Kidney (tissue), 14 donors: ENCODE measurements around the gene SUDS3. TPM values are rescaled to one million over a fixed set of nuclear protein-coding genes. Genes with fewer than 3 reads are reported as not detected.

Experiments used
- DNase-seq, 5 donors: peaks; one replicate each; pipeline ENCODE4 v3.0.0-alpha.2; 2013 to 2020
- FAIRE-seq: peaks from 2 replicates; lab custom pipeline; 2012; peaks lifted over from hg19 to GRCh38; lab: Jason Lieb, UNC
- H3K27ac ChIP-seq, 2 donors: one replicate each; pipeline ENCODE4 v1.7.0; 2013; ENCODE audit warnings: low read depth in 2 of 2, low read length in 2 of 2, inconsistent platforms in 1 of 2
- H3K27me3 ChIP-seq: one replicate; pipeline ENCODE4 v1.7.1; 2013; ENCODE audit warnings: low read length, inconsistent platforms; ENCODE audit not compliant: control insufficient read depth, insufficient read depth
- H3K36me3 ChIP-seq, 3 donors: one replicate each; pipeline versions ENCODE4 v1.7.0 to v1.7.1; 2013; ENCODE audit warnings: low read length in 3 of 3, control low read depth in 1 of 3, inconsistent platforms in 1 of 3; ENCODE audit not compliant: insufficient read depth in 3 of 3, control insufficient read depth in 2 of 3
- H3K4me1 ChIP-seq, 3 donors: one replicate each; pipeline versions ENCODE4 v1.7.0 to v1.7.1; 2013; ENCODE audit warnings: low read length in 3 of 3, inconsistent platforms in 1 of 3, low read depth in 1 of 3; ENCODE audit not compliant: control insufficient read depth in 2 of 3, insufficient read depth in 2 of 3
- H3K4me3 ChIP-seq, 3 donors: one replicate each; pipeline versions ENCODE4 v1.7.0 to v1.8.1; 2013; ENCODE audit warnings: low read length in 3 of 3, control low read depth in 1 of 3, inconsistent platforms in 1 of 3
- H3K9ac ChIP-seq, 3 donors: one replicate each; pipeline versions ENCODE4 v1.7.0 to v1.7.1; 2013; ENCODE audit warnings: low read length in 3 of 3, control low read depth in 1 of 3, inconsistent platforms in 1 of 3
- H3K9me3 ChIP-seq, 3 donors: one replicate each; pipeline versions ENCODE4 v1.7.0 to v1.7.1; 2013; ENCODE audit warnings: low read length in 3 of 3, control low read depth in 1 of 3, inconsistent platforms in 1 of 3; ENCODE audit not compliant: control insufficient read depth in 2 of 3, insufficient read depth in 1 of 3
- intact Hi-C: fragments of 100-400 bp; cut with DNase I; formaldehyde crosslinking; loops from one replicate; pipeline ENCODE4 v1.11.1; 2022
- polyA plus RNA-seq: library from polyadenylated mRNA; stranded (reverse); fragments of 350-450 nt; fragmentation: Illumina TruSeq; extraction: RNeasy Lipid Tissue Mini Kit (QIAGEN cat#74804); gene quantifications from one replicate; pipeline ENCODE4 v1.2.3, GENCODE V29; 2014; ENCODE audit warnings: low read depth, low replicate concordance; ENCODE audit not compliant: insufficient read depth
- total RNA-seq: library from RNA; stranded (reverse); fragmentation: NEBNext Ultra II Directional; extraction: Animal tissue kit (Norgen Biotek cat#: 25700); gene quantifications from one replicate; pipeline ENCODE4 v1.2.1, GENCODE V29; 2021
- TF ChIP-seq, protein P1 (sequence below): IDR thresholded peaks from 3 replicates; pipeline ENCODE4 v1.5.1; 2012; ENCODE audit warnings: mild to moderate bottlenecking, moderate library complexity, borderline replicate concordance; ENCODE audit not compliant: insufficient read depth; ENCODE audit errors: extremely low read depth
- donor health status: control.
- donor health status: control.
- donor health status: control.
- donor health status: control.
- donor health status: control.
- donor health status: DM: yes; HTN: yes; CAD: no.
- donor health status: Normal renal cell carcinoma (clear cell type).

The SUDS3 gene
- total and polyA plus RNA-seq, 2 donors from 2014 or later: 14.9 to 29.0 TPM

DNA sequence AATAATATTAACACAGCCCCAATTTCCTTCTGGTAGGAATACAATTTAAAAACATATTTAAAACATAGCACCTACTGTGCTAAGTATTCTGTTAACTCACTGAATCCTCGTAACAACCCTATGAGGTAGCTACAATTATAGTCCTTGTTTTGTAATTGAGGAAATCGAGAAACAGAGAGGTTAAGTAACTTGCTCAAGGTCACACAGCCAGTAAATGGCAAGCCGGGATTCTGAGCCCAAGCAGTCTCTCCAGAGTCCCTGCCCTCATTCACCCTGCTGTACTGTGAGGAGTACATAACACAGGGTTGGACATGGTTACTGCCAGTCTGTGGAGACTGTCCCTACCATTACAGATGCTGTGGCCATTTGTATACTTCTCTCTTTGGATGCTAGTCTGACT, 44.3 kb downstream of the SUDS3 start:
- intact Hi-C loops: no loop called here
- DNase-seq: no peak
- H3K27ac ChIP-seq: no peak overlapping the region
- TF ChIP-seq, protein P1, sequence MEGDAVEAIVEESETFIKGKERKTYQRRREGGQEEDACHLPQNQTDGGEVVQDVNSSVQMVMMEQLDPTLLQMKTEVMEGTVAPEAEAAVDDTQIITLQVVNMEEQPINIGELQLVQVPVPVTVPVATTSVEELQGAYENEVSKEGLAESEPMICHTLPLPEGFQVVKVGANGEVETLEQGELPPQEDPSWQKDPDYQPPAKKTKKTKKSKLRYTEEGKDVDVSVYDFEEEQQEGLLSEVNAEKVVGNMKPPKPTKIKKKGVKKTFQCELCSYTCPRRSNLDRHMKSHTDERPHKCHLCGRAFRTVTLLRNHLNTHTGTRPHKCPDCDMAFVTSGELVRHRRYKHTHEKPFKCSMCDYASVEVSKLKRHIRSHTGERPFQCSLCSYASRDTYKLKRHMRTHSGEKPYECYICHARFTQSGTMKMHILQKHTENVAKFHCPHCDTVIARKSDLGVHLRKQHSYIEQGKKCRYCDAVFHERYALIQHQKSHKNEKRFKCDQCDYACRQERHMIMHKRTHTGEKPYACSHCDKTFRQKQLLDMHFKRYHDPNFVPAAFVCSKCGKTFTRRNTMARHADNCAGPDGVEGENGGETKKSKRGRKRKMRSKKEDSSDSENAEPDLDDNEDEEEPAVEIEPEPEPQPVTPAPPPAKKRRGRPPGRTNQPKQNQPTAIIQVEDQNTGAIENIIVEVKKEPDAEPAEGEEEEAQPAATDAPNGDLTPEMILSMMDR: no peak
- no peak for FAIRE-seq
- H3K36me3 ChIP-seq: peaks cover 2 to 6% (median 5%) of the 10 kb centered on the region in 3 donors
- H3K4me3 ChIP-seq: no peak overlapping the region
- no peaks in the 10 kb centered on the region for H3K4me1 ChIP-seq
- no peaks in the 10 kb centered on the region for H3K27me3 ChIP-seq
- no peaks in the 10 kb centered on the region for H3K9me3 ChIP-seq
- H3K9ac ChIP-seq: no peak overlapping the region

DNA sequence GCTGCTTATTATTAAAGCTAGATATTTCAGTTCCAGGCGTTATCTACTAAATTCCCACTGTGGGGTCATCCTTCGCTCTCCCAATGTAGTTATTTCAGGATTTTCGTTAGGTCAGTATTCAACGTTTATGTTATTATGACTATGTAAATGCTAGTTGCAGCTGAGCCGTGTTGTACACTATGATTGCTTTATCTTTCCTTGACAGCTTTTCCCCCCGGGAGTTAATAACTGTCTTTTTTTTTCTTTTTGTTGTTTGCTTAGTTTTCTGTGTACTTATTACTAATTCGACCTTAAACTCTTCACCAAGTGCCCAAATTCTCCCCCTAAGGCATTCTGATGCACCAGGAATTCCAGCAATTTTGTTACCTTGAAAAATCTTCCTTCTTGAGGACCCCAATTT, 48.5 kb downstream of the SUDS3 start:
- H3K27ac ChIP-seq: no peak overlapping the region
- no peaks in the 10 kb centered on the region for H3K36me3 ChIP-seq
- intact Hi-C loops: no loop called here
- H3K27me3 ChIP-seq: no peaks in the 10 kb centered on the region
- H3K4me1 ChIP-seq: peaks cover 0 to 4% (median 0%) of the 10 kb centered on the region in 3 donors
- no peak for FAIRE-seq
- no peak overlapping the region for H3K4me3 ChIP-seq
- TF ChIP-seq, protein P1: no peak
- H3K9me3 ChIP-seq: no peaks in the 10 kb centered on the region
- DNase-seq: no peak
- H3K9ac ChIP-seq: no peak overlapping the region

DNA sequence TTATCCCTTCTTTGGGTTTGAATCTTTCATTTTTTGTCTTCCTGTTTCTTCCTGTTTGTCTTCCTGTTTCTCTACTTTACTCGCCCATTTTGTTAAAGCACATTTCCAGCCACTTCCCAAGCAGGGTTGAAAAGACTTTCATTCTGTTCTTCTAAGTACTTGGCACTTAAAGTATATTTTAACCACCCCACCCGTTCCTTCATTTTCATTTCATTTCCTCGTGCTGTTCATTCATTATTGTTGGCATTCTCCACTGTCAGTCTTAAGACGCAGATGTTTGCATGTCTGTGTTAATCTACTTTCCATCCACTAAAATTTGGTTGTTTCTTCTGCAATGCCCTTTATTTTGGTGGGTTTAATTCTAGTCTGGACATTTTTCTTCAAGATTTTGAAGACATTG, 49.0 kb downstream of the SUDS3 start:
- DNase-seq (no peak), FAIRE-seq (no peak)
- TF ChIP-seq, protein P1: no peak
- intact Hi-C loops: no loop called here
- H3K9me3 ChIP-seq: no peaks in the 10 kb centered on the region
- H3K9ac ChIP-seq: no peak overlapping the region
- peaks cover 0 to 4% (median 0%) of the 10 kb centered on the region in 3 donors for H3K4me1 ChIP-seq
- no peaks in the 10 kb centered on the region for H3K27me3 ChIP-seq
- H3K4me3 ChIP-seq: no peak overlapping the region
- no peaks in the 10 kb centered on the region for H3K36me3 ChIP-seq
- H3K27ac ChIP-seq: no peak overlapping the region

DNA sequence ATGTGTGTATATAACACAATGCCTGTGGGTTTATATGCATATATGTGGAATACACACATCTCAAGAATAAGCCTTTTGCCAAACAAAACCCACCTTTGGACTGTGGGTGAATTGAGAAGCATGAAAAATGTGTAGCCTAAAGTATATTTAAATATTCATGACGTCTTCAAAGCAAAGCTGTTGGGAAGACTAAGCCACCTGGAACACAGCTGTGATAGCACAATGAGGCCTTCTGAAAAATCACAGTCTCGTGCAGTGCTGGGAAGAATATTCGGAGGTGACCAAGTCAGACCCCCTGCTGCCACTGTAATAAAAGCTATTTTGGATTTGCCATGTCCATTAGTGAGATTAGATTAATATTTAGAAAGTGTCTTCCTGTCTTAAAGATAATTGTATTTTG, 51.5 kb downstream of the SUDS3 start:
- peaks cover 0 to 4% (median 0%) of the 10 kb centered on the region in 3 donors for H3K4me1 ChIP-seq
- no peaks in the 10 kb centered on the region for H3K27me3 ChIP-seq
- no peaks in the 10 kb centered on the region for H3K9me3 ChIP-seq
- no peak overlapping the region for H3K4me3 ChIP-seq
- H3K36me3 ChIP-seq: no peaks in the 10 kb centered on the region
- intact Hi-C loops: no loop called here
- no peak overlapping the region for H3K9ac ChIP-seq
- FAIRE-seq (no peak), DNase-seq (no peak)
- TF ChIP-seq, protein P1: no peak
- H3K27ac ChIP-seq: no peak overlapping the region
